HepG2 (cell line): Measurements from ENCODE around the gene WDCP. TPM values are rescaled to one million over a fixed set of nuclear protein-coding genes. Genes with fewer than 3 reads are reported as not detected.
A peak's percentile ranks its signal among the peaks of the same experiment; 100 is the strongest.

ENCODE experiments used
- AKAP8 ChIP-seq: sonication (generic); formaldehyde crosslinking; IDR thresholded peaks from 2 replicates; pipeline ENCODE4 v1.5.1; 2020; ENCODE audit warnings: mild to moderate bottlenecking, missing genetic modification reagents
- CCAR2 ChIP-seq: fragments of 200-400 bp; formaldehyde crosslinking; optimal IDR thresholded peaks from 2 replicates; pipeline ENCODE3; 2018; ENCODE audit warnings: low read depth, mild to moderate bottlenecking, low read length, moderate library complexity
- FIP1L1 ChIP-seq: fragments of 200-400 bp; formaldehyde crosslinking; IDR thresholded peaks from 2 replicates; pipeline ENCODE4 v1.6.1; 2018; ENCODE audit warnings: low read depth, mild to moderate bottlenecking, low read length, moderate library complexity, borderline replicate concordance; ENCODE audit not compliant: insufficient read depth
- GPN1 ChIP-seq: sonication (generic); formaldehyde crosslinking; IDR thresholded peaks from 2 replicates; pipeline ENCODE4 v1.5.1; 2020; ENCODE audit warnings: missing genetic modification reagents, borderline replicate concordance
- ISL2 ChIP-seq: sonication (generic); formaldehyde crosslinking; IDR thresholded peaks from 2 replicates; pipeline ENCODE4 v1.5.0; 2020; ENCODE audit warnings: missing genetic modification reagents
- MAF1 ChIP-seq: sonication (generic); formaldehyde crosslinking; IDR thresholded peaks from 2 replicates; pipeline ENCODE4 v1.5.0; 2020; ENCODE audit warnings: missing genetic modification reagents, borderline replicate concordance
- NR2F2 ChIP-seq: IDR thresholded peaks from 2 replicates; pipeline ENCODE4 v1.6.1; 2012; ENCODE audit warnings: low read depth, inconsistent platforms, borderline replicate concordance
- POLR2AphosphoS5 ChIP-seq: IDR thresholded peaks from 2 replicates; pipeline ENCODE4 v1.6.1; 2012; ENCODE audit warnings: low read depth, low read length
- RBM39 ChIP-seq: fragments of 200-400 bp; formaldehyde crosslinking; IDR thresholded peaks from one replicate; pipeline ENCODE4 v1.6.1; 2018; ENCODE audit warnings: antibody characterized with exemption, mild to moderate bottlenecking, low read depth, low read length; ENCODE audit not compliant: poor library complexity, severe bottlenecking
- ZFP62 ChIP-seq: sonication (generic); formaldehyde crosslinking; IDR thresholded peaks from 2 replicates; pipeline ENCODE4 v1.4.0; 2020; ENCODE audit warnings: missing genetic modification reagents
- ZNF484 ChIP-seq: sonication (generic); formaldehyde crosslinking; IDR thresholded peaks from 2 replicates; pipeline ENCODE4 v1.5.1; 2020; ENCODE audit warnings: mild to moderate bottlenecking, low read depth, missing genetic modification reagents, borderline replicate concordance
- polyA plus RNA-seq, 8 experiments: library from polyadenylated mRNA; depleted of rRNA in 3 of 8; stranded (reverse) in 7 of 8; unstranded in 1 of 8; fragments of >200 nt; fragmentation: Illumina TruSeq in 4 of 8; extraction: Trizol in 4 of 8; gene quantifications; 2 replicates each; pipeline versions ENCODE4 v1.2.1 to v1.2.3, GENCODE V29; 2011 to 2016; ENCODE audit warnings: low read depth in 4 of 8, missing spikeins in 1 of 8, mixed read lengths in 1 of 8; ENCODE audit not compliant: insufficient read depth in 1 of 8
- total RNA-seq, 5 experiments: library from RNA; depleted of rRNA; stranded (reverse); fragments of >200 nt; fragmentation: Illumina TruSeq; extraction: Trizol; gene quantifications; 2 replicates each; pipeline ENCODE4 v1.2.3, GENCODE V29; 2016; ENCODE audit warnings: low read depth in 1 of 5
- TF ChIP-seq, protein P1 (sequence below): IDR thresholded peaks from 2 replicates; pipeline ENCODE4 v1.6.1; 2012; ENCODE audit warnings: low read depth, low read length, improper control_type of control experiment
- TF ChIP-seq, protein P2 (sequence below): sonication (generic); formaldehyde crosslinking; conservative IDR thresholded peaks from 2 replicates; pipeline ENCODE4 v1.5.0; 2020; ENCODE audit warnings: missing genetic modification reagents
- TF ChIP-seq, protein P3 (sequence below): sonication (generic); formaldehyde crosslinking; IDR thresholded peaks from 2 replicates; pipeline ENCODE4 v1.4.0; 2020; ENCODE audit warnings: missing genetic modification reagents, borderline replicate concordance
- TF ChIP-seq, protein P4 (sequence below): sonication (generic); formaldehyde crosslinking; IDR thresholded peaks from 2 replicates; pipeline ENCODE4 v1.4.0; 2020; ENCODE audit warnings: mild to moderate bottlenecking, missing genetic modification reagents
- TF ChIP-seq, protein P5 (sequence below), 2 experiments: sonication (generic) in 1 of 2; formaldehyde crosslinking in 1 of 2; IDR thresholded peaks; 2 replicates each; pipeline versions ENCODE4 v1.4.0 to v1.6.1; 2018 to 2020; ENCODE audit warnings: missing genetic modification reagents in 2 of 2, borderline replicate concordance in 1 of 2, low read depth in 1 of 2, mild to moderate bottlenecking in 1 of 2, missing biosample characterization in 1 of 2
- TF ChIP-seq, protein P6 (sequence below): sonication (generic); formaldehyde crosslinking; IDR thresholded peaks from 2 replicates; pipeline ENCODE4 v1.8.1; 2023; ENCODE audit warnings: missing genetic modification reagents, mild to moderate bottlenecking, borderline replicate concordance

WDCP gene
- total and polyA plus RNA-seq, 2 of the 13 experiments (the other 11 are each of a cell fraction or from before 2014, with no cell fraction given), result 17.4 to 22.6 TPM

DNA sequence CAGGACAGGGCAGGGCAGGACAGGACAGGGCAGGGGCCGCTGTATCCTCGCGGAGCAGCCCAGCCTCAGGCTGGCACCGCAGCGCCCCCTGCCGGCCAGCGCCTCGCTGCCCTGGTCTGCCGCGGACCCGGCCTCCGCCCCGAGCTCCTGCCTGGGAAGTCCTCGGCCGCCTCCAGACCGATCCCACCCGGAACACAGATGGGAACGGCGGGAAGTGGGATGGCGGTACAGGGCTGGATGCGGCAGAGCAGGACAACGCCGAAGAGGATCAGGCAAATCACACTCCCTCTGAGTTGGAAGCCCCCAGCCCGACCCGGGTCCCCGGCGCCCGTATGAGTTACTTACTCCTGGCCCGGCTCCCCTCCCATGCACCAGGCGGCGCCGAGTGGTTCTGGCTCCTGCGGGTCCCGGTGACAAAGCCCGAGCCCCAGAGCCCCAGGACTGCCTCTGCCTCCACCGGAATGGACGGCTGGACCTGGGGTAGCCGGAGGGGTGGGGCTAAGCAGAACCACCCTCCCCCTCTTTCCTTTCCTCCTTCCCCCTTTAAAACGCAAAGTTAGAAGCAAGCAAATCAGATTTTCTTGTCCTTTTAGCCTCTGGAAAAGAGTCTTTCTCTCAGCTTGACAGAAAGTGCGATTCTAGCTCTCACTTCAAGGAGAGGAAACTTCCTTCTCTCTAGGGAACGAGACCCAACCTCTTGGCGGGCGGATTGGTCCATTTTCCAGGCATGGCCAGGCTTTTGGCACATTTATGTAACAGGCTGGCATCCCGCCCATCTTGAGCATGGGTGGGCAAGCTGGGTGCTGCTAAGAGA is 37.4 kb upstream of the WDCP start, which contains the start of gene TP53I3 (continued):
- TF ChIP-seq, protein P1, sequence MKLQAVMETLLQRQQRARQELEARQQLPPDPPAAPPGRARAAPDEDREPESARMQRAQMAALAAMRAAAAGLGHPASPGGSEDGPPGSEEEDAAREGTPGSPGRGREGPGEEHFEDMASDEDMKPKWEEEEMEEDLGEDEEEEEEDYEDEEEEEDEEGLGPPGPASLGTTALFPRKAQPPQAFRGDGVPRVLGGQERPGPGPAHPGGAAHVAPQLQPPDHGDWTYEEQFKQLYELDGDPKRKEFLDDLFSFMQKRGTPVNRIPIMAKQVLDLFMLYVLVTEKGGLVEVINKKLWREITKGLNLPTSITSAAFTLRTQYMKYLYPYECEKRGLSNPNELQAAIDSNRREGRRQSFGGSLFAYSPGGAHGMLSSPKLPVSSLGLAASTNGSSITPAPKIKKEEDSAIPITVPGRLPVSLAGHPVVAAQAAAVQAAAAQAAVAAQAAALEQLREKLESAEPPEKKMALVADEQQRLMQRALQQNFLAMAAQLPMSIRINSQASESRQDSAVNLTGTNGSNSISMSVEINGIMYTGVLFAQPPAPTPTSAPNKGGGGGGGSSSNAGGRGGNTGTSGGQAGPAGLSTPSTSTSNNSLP, result 0 out of 2 replicates have a peak, but pooled peaks have one; percentile 9
- 0 out of 2 replicates have a peak, but pooled peaks have one; percentile 30 for TF ChIP-seq NR2F2
- TF ChIP-seq ISL2 (CRISPR knock-in tag), result peak; percentile 70
- TF ChIP-seq ZNF484 (CRISPR knock-in tag), result no peak
- TF ChIP-seq ZFP62 (CRISPR knock-in tag), result no peak
- TF ChIP-seq FIP1L1, result no peak
- TF ChIP-seq, protein P2, sequence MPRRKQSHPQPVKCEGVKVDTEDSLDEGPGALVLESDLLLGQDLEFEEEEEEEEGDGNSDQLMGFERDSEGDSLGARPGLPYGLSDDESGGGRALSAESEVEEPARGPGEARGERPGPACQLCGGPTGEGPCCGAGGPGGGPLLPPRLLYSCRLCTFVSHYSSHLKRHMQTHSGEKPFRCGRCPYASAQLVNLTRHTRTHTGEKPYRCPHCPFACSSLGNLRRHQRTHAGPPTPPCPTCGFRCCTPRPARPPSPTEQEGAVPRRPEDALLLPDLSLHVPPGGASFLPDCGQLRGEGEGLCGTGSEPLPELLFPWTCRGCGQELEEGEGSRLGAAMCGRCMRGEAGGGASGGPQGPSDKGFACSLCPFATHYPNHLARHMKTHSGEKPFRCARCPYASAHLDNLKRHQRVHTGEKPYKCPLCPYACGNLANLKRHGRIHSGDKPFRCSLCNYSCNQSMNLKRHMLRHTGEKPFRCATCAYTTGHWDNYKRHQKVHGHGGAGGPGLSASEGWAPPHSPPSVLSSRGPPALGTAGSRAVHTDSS (CRISPR knock-in tag), result no peak
- TF ChIP-seq, protein P3, sequence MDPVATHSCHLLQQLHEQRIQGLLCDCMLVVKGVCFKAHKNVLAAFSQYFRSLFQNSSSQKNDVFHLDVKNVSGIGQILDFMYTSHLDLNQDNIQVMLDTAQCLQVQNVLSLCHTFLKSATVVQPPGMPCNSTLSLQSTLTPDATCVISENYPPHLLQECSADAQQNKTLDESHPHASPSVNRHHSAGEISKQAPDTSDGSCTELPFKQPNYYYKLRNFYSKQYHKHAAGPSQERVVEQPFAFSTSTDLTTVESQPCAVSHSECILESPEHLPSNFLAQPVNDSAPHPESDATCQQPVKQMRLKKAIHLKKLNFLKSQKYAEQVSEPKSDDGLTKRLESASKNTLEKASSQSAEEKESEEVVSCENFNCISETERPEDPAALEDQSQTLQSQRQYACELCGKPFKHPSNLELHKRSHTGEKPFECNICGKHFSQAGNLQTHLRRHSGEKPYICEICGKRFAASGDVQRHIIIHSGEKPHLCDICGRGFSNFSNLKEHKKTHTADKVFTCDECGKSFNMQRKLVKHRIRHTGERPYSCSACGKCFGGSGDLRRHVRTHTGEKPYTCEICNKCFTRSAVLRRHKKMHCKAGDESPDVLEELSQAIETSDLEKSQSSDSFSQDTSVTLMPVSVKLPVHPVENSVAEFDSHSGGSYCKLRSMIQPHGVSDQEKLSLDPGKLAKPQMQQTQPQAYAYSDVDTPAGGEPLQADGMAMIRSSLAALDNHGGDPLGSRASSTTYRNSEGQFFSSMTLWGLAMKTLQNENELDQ (CRISPR knock-in tag), result no peak
- no peak; the same call in 1 of the 2 replicates for TF ChIP-seq MAF1
- TF ChIP-seq, protein P4, sequence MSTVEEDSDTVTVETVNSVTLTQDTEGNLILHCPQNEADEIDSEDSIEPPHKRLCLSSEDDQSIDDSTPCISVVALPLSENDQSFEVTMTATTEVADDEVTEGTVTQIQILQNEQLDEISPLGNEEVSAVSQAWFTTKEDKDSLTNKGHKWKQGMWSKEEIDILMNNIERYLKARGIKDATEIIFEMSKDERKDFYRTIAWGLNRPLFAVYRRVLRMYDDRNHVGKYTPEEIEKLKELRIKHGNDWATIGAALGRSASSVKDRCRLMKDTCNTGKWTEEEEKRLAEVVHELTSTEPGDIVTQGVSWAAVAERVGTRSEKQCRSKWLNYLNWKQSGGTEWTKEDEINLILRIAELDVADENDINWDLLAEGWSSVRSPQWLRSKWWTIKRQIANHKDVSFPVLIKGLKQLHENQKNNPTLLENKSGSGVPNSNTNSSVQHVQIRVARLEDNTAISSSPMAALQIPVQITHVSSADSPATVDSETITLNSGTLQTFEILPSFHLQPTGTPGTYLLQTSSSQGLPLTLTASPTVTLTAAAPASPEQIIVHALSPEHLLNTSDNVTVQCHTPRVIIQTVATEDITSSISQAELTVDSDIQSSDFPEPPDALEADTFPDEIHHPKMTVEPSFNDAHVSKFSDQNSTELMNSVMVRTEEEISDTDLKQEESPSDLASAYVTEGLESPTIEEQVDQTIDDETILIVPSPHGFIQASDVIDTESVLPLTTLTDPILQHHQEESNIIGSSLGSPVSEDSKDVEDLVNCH (CRISPR knock-in tag), result no peak
- TF ChIP-seq RBM39, result peak; percentile 94
- peak; percentile 80; the same call in 1 of the 2 replicates for TF ChIP-seq GPN1 (CRISPR knock-in tag)
- peak; percentile 64 for TF ChIP-seq POLR2AphosphoS5
- TF ChIP-seq CCAR2, result no peak
- TF ChIP-seq, protein P5, sequence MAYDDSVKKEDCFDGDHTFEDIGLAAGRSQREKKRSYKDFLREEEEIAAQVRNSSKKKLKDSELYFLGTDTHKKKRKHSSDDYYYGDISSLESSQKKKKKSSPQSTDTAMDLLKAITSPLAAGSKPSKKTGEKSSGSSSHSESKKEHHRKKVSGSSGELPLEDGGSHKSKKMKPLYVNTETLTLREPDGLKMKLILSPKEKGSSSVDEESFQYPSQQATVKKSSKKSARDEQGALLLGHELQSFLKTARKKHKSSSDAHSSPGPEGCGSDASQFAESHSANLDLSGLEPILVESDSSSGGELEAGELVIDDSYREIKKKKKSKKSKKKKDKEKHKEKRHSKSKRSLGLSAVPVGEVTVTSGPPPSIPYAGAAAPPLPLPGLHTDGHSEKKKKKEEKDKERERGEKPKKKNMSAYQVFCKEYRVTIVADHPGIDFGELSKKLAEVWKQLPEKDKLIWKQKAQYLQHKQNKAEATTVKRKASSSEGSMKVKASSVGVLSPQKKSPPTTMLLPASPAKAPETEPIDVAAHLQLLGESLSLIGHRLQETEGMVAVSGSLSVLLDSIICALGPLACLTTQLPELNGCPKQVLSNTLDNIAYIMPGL (CRISPR knock-in tag; IDR thresholded peaks at IDR 0.05; ENCODE audit: borderline replicate concordance in 1 of 2, low read depth in 1 of 2), result peak; percentile 99 to 100
- TF ChIP-seq, protein P6, sequence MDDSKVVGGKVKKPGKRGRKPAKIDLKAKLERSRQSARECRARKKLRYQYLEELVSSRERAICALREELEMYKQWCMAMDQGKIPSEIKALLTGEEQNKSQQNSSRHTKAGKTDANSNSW, result 0 out of 2 replicates have a peak, but pooled peaks have one; percentile 26
- TF ChIP-seq AKAP8 (CRISPR knock-in tag), result peak; percentile 65; the same call in 1 of the 2 replicates
